GM08714 (cell line): Measurements from ENCODE around the gene R3HDM4.

ENCODE experiments used
- H3K4me3 ChIP-seq: fragments of 200-500 bp; sonication (Bioruptor generic); 2 replicates; pipeline ENCODE4 v1.5.1; 2014; ENCODE audit warnings: mild to moderate bottlenecking, low read length, inconsistent platforms
- ZNF274 ChIP-seq: IDR thresholded peaks from 2 replicates; pipeline ENCODE4 v1.6.1; 2012; ENCODE audit warnings: mild to moderate bottlenecking, low read depth, low read length

Gene R3HDM4

DNA sequence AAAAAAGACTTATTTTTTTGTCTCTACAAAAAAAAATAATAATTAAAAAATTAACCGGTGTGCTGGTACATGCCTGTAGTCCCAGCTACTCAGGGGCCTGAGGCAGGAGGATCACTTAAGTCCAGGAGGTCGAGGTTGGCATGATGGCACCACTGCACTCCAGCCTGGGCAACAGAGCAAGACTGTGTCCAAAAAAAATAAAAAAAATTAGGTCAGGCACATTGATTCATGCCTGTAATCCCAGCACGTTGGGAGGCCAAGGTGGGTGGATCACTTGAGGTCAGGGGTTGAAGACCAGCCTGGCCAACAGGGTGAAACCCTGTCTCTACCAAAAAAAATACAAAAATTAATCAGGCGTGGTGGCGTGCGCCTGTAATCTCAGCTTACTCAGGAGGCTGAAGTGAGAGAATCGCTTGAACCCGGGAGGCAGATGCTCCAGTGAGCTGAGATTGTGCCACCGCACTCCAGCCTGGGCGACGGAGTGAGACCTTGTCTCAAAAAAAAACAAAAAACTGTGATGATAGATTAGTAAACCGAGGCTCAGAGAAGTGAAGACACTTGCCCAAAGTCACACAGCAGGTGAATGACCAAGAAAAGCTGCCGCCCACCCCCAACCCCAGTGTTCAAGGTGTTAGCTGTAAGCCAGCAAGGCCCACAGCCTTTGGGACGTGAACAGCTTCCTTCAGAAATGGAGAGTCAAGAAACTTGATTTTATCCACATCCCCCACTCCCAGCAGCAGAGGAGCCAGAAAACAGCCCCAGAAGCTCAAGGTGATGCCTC lies 10.4 kb downstream of the R3HDM4 start:
- no peak overlapping the region for H3K4me3 ChIP-seq
- no peak for TF ChIP-seq ZNF274

DNA sequence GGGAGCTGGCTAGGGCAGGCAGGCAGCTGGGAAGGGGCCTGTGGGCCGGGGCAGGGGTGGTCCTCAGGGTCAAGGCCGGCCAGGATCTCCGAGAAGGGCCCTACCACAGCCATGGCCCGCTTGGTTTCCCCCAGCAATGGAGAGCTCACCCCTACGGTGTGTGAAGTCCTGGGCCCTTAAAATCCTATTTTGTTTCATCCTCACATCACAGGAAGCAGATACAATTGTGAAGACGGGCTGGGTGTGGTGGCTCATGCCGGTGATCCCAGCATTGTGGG lies 11.0 kb downstream of the R3HDM4 start:
- no peak overlapping the region for H3K4me3 ChIP-seq
- TF ChIP-seq ZNF274 = no peak

GRCh38 chr19:901216-902092 lies 11.6 kb downstream of the R3HDM4 start:
- H3K4me3 ChIP-seq = no peak overlapping the region
- no peak for TF ChIP-seq ZNF274

DNA sequence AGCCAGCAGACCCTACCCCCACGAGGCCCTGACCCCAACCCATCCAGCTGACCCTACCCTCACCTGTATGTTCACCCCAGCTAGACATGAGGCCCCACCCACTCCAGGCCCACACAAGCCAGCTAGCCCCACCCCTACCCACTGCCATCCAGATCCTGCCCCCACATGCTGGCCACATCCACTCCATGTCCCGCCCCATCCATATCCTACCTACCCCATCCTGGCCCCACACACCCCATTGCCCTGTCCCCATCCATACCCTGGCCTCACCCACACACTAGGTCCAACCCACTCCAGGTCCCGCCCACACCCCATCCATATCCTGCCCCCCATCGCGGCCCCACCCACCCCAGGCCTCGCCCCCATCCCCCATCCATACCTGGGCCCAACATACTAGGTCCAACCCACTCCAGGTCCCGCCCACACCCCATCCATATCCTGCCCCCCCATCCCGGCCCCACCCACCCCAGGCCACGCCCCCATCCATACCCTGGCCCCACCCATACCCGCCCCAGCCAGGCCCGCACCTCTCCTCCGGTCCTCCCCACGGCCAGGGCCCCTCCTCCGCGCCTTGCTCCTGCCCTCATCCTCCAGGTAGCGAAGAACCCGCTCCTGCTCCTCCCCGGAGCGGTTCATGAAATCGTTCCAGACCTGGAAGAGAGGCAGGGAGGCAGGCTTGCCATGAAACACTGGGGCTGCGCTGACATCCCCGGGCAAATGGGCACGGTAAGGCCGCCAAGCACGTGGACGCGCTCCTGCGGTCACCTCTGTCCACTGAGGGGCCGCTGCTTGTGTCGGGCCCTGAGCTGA lies 12.5 kb downstream of the R3HDM4 start:
- H3K4me3 ChIP-seq = no peak overlapping the region
- TF ChIP-seq ZNF274 = no peak

- no peak overlapping the region for H3K4me3 ChIP-seq
- TF ChIP-seq ZNF274 = no peak
Measured at GRCh38 chr19:900043-900301, 13.0 kb downstream of the R3HDM4 start.

DNA sequence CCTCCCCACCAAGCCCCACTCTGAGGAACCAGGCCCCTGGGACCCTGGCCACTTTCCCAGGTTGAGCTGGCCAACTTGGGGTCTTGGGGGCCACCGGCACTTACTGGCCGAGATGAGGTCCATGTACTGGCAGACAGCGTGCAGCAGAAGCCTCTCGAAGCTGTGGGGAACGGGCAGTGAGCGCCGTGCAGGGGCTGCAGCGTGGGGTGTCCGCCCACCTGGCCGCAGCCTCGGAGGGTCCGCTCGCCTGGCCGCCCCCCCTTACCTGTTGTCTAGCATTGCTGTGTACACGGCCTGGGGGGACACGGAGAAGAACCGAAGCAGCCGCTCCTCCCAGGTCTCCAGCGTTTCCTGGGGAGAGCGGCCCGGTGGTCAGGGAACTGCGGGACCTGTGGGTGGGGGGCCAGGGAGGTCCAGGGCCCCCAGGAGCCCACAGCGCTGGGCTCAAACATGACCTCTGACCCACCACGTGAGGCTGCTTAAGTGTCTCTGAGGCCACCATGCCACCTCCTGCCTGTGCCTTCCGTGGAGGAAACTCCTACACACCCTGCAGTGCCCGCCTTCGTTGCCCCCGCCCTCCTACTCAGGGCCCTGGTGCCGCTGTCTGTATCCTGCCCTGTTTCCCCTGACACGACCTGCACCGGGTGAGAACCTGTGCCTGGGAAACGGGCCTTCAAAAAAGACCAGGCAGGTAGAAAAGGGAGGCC lies 13.5 kb downstream of the R3HDM4 start:
- H3K4me3 ChIP-seq = no peak overlapping the region
- no peak for TF ChIP-seq ZNF274

GRCh38 chr19:898663-899062 lies 14.4 kb downstream of the R3HDM4 start:
- no peak for TF ChIP-seq ZNF274
- no peak overlapping the region for H3K4me3 ChIP-seq

- no peak for TF ChIP-seq ZNF274
- H3K4me3 ChIP-seq = no peak overlapping the region
Measured at GRCh38 chr19:897442-898039, 15.5 kb downstream of the R3HDM4 start.

GRCh38 chr19:896999-897398 lies 16.0 kb downstream of the R3HDM4 start:
- TF ChIP-seq ZNF274 = no peak
- no peak overlapping the region for H3K4me3 ChIP-seq

- no peak for TF ChIP-seq ZNF274
- H3K4me3 ChIP-seq = no peak overlapping the region
Measured at GRCh38 chr19:896434-896833, 16.6 kb downstream of the R3HDM4 start.

DNA sequence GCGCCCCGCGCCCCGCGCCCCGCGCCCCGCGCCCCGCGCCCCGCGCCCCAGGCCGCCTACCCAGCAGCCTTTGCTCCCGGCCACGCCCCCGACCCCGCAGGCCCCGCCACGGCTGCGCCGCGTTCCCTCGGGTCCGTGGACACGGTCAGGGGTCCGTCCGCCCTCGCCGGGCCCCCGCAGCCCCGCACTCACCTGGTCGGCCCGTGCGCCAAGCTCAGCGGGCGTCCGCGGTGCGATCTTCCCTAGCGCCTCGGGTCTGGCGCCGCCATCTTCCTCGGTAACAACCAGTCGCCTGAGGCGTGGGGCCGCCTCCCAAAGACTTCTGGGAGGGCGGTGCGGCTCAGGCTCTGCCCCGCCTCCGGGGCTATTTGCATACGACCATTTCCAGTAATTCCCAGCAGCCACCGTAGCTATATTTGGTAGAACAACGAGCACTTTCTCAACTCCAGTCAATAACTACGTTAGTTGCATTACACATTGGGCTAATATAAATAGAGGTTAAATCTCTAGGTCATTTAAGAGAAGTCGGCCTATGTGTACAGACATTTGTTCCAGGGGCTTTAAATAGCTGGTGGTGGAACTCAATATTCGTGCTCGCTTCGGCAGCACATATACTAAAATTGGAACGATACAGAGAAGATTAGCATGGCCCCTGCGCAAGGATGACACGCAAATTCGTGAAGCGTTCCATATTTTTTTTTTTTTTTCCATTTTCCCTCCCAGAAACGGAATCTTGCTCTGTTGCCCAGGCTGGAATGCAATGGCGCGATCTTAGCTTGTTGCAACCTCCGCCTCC lies 19.9 kb downstream of the R3HDM4 start, which contains the start of the genes MED16 and RNU6-9:
Gene MED16, minus strand, starts transcription at position 294 of the 796 bp plus-strand sequence. CDS start 2,056 bp downstream, outside the sequence.
Gene RNU6-9, plus strand, starts transcription at position 591 of the 796 bp plus-strand sequence.
- no peak for TF ChIP-seq ZNF274
- peak within 1 kb of the TSS; percentile 92 for H3K4me3 ChIP-seq

DNA sequence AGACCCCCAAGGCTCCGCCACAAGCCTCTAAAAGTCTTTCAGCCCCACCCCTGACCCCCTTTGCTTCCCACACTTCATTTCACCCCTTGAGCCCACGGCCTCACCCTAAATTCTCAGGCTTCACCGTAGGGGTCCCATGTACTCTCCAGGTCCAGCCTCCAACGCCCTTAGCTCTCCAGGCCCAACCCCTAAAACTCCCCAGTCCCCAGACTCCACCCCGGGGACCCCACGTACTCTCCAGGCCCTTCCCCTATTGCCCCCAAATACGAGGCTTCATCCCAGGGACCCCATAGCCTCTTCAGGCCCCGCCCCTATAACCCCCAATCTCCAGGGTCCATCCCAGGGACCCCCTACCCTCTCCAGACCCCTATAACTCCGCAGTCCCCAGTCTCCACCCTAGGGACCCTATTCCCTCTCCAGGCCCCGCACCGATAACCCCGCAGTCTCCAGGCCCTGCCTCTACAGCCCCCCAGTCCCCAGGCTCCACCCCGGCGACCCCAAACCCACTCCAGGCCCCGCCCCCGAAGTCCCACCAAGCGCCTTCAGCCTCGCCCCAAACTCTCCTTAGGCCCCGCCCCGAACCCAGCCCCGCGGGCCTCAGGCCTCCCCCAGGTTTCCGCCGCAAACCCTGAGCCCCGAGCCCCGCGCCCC lies 20.7 kb downstream of the R3HDM4 start:
- no peak for TF ChIP-seq ZNF274
- peak overlapping the region; percentile 92 for H3K4me3 ChIP-seq

GRCh38 chr19:891421-892200 lies 21.4 kb downstream of the R3HDM4 start:
- H3K4me3 ChIP-seq = peak overlapping the region; percentile 92; the same call in 1 of the 2 replicates
